ENCODE measurements around the gene PLEKHH2. TPM values are rescaled to one million over a fixed set of nuclear protein-coding genes. Genes with fewer than 3 reads are reported as not detected.
"Not testable (repeated sequence)": the region's sequence is repeated elsewhere in the genome, so short reads cannot be mapped to it uniquely, and the experiment has no call there.

Gene PLEKHH2
- total RNA-seq, 2 donors from 2014 or later, result 5.6 to 10.4 TPM

- H3K36me3 ChIP-seq (replicated peaks in 1 of 2; ENCODE audit: insufficient read depth in 1 of 2, low read depth in 2 of 2), result no peaks in the 10 kb centered on the region
- intact Hi-C loops (cut with DNase I), result no loop called here
- 88% methylated on average over 3 of the region's 3 CpGs for WGBS, 2 donors
- no peaks in the 10 kb centered on the region for H3K27me3 ChIP-seq
- no peaks in the 10 kb centered on the region for H3K9me3 ChIP-seq
- DNase-seq (no peak), ATAC-seq (no peak)
- no peak overlapping the region for H3K4me3 ChIP-seq
- no peak overlapping the region for H3K27ac ChIP-seq
- TF ChIP-seq CTCF (IDR thresholded peaks at IDR 0.05) (no peak), POLR2A (IDR thresholded peaks at IDR 0.05) (no peak)
- H3K4me1 ChIP-seq, result no peaks in the 10 kb centered on the region
Observed at GRCh38 chr2:43648994-43649701, 12.1 kb downstream of the PLEKHH2 start.

GRCh38 chr2:43653506-43653905, 16.4 kb downstream of the PLEKHH2 start:
- TF ChIP-seq POLR2A (IDR thresholded peaks at IDR 0.05), result no peak
- Histone ChIP-seq H3K36me3 (replicated peaks in 1 of 2; ENCODE audit: insufficient read depth in 1 of 2, low read depth in 2 of 2) (no peaks in the 10 kb centered on the region), H3K4me3 (no peak overlapping the region), H3K9me3 (no peaks in the 10 kb centered on the region), H3K27me3 (no peaks in the 10 kb centered on the region), H3K4me1 (no peaks in the 10 kb centered on the region), H3K27ac (no peak overlapping the region)
- intact Hi-C loops (cut with DNase I), result no loop called here
- WGBS, 2 donors, result 27 to 53% methylated on average over 2 of the region's 2 CpGs
- DNase-seq (no peak), ATAC-seq (no peak)

GRCh38 chr2:43657241-43657640, 20.2 kb downstream of the PLEKHH2 start:
- H3K27ac ChIP-seq, result no peak overlapping the region
- H3K9me3 ChIP-seq, result no peaks in the 10 kb centered on the region
- H3K4me3 ChIP-seq, result no peak overlapping the region
- H3K4me1 ChIP-seq, result no peaks in the 10 kb centered on the region
- DNase-seq (no peak), ATAC-seq (no peak)
- H3K27me3 ChIP-seq, result no peaks in the 10 kb centered on the region
- WGBS, 2 donors, result 90 to 100% methylated on average over 3 of the region's 3 CpGs
- H3K36me3 ChIP-seq (replicated peaks in 1 of 2; ENCODE audit: insufficient read depth in 1 of 2, low read depth in 2 of 2), result no peaks in the 10 kb centered on the region
- TF ChIP-seq POLR2A (IDR thresholded peaks at IDR 0.05), result no peak
- no peak for TF ChIP-seq CTCF (IDR thresholded peaks at IDR 0.05)
- intact Hi-C loops (cut with DNase I), result no loop called here

- DNase-seq (no peak), ATAC-seq (no peak)
- no peaks in the 10 kb centered on the region for H3K9me3 ChIP-seq
- H3K27me3 ChIP-seq, result no peaks in the 10 kb centered on the region
- H3K4me3 ChIP-seq, result peak overlapping the region; percentile 15 to 64
- H3K4me1 ChIP-seq, result peaks cover 6% of the 10 kb centered on the region
- peak overlapping the region in 2 of 4 donors; percentile 26 to 50 for H3K27ac ChIP-seq
- intact Hi-C loops (cut with DNase I), result no loop called here
- no peaks in the 10 kb centered on the region for H3K36me3 ChIP-seq (replicated peaks in 1 of 2; ENCODE audit: insufficient read depth in 1 of 2, low read depth in 2 of 2)
- WGBS, 2 donors, result 31 to 37% methylated on average over 14 of the region's 14 CpGs
- TF ChIP-seq CTCF (IDR thresholded peaks at IDR 0.05), result no peak
- TF ChIP-seq POLR2A (IDR thresholded peaks at IDR 0.05), result no peak
Observed at GRCh38 chr2:43675646-43676321, 38.7 kb downstream of the PLEKHH2 start.

- Histone ChIP-seq H3K27ac (peak within 1 kb of the TSS in 3 of 4 donors; percentile 16 to 50 (median 26)), H3K9me3 (no peaks in the 10 kb centered on the region), H3K27me3 (no peaks in the 10 kb centered on the region), H3K4me1 (peaks cover 6% of the 10 kb centered on the region), H3K4me3 (peak within 1 kb of the TSS; percentile 15 to 64), H3K36me3 (replicated peaks in 1 of 2; ENCODE audit: insufficient read depth in 1 of 2, low read depth in 2 of 2) (no peaks in the 10 kb centered on the region)
- peak; percentile 62 to 76 (median 66) for DNase-seq
- peak; percentile 89 for ATAC-seq
- intact Hi-C loops (cut with DNase I), result no loop called here
- TF ChIP-seq CTCF (IDR thresholded peaks at IDR 0.05) (no peak), POLR2A (IDR thresholded peaks at IDR 0.05) (peak in 1 of 3 donors; percentile 36)
- 3 to 11% methylated on average over 13 to 27 of the region's 27 CpGs for WGBS, 2 donors
Observed at GRCh38 chr2:43676322-43677050, 39.4 kb downstream of the PLEKHH2 start, which contains the start of gene C1GALT1C1L. TSS of gene C1GALT1C1L (minus strand) at chr2:43676429. CDS start at chr2:43676322, 107 bp downstream.

GRCh38 chr2:43677783-43678182, 40.7 kb downstream of the PLEKHH2 start:
- 58% methylated on average over 2 of the region's 32 CpGs; no CpG with 5 or more reads in 1 of the 2 donors for WGBS, 2 donors
- H3K4me1 ChIP-seq; H3K36me3 ChIP-seq (replicated peaks in 1 of 2; ENCODE audit: insufficient read depth in 1 of 2, low read depth in 2 of 2); H3K4me3 ChIP-seq; H3K27ac ChIP-seq; ATAC-seq; H3K9me3 ChIP-seq; H3K27me3 ChIP-seq; DNase-seq; intact Hi-C loops (cut with DNase I): not testable (repeated sequence)

Data from body of pancreas (tissue), 4 donors.